Erythroblast (primary cell): ENCODE measurements around the gene PPME1.

Experiments
- GATA1 ChIP-seq: IDR thresholded peaks from 2 replicates; pipeline ENCODE4 v1.6.1; 2011; ENCODE audit warnings: low read depth, mild to moderate bottlenecking, control low read depth, low read length, moderate library complexity
- POLR2A ChIP-seq: IDR thresholded peaks from 2 replicates; pipeline ENCODE4 v1.6.1; 2011; ENCODE audit warnings: mild to moderate bottlenecking, low read length

DNA sequence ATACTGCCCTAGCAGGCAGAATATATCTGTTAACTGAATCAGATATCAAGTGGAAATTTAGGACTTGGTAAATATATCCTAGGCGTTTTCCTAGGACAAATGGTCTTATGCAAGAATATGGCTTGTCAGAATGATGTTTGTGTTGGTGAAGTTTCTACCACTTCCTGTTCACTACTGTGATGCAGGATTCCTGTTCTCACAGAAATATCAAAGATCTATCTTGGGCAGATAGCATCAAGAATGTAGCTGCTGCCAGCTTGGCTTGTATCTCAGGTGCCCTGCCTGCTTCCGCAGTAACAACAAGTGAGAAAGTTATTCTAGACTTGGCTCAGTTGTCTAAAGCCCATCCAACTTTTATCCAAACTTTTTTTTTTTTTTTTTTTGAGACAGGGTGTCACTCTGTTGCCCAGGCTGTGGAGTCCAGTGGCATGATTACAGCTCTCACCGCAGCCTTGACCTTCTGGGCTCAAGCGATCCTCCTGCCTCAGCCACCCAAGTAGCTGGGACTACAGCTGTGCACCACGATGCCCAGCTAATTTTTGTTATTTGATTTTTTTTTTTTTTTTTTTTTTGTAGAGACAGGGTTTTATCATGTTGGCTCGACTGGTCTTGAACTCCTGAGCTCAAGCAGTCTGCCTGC is 61.3 kb downstream of the PPME1 start:
- no peak for TF ChIP-seq GATA1
- TF ChIP-seq POLR2A = no peak
